Right atrium auricular region (tissue), 2 donors: ENCODE measurements around the gene FBXO8. TPM values are rescaled to one million over a fixed set of nuclear protein-coding genes. Genes with fewer than 3 reads are reported as not detected.
"Not testable (repeated sequence)": the region's sequence is repeated elsewhere in the genome, so short reads cannot be mapped to it uniquely, and the experiment has no call there.

Experiments
- DNase-seq: peaks from one replicate; pipeline ENCODE4 v3.0.0-alpha.2; 2019; ENCODE audit warnings: low spot score
- H3K27ac ChIP-seq, 2 donors: fragments of 200-600 bp; sonication (generic); 1 replicate in 1 of 2; 2 replicates in 1 of 2; pipeline ENCODE4 v1.5.1; 2016 to 2019
- H3K27me3 ChIP-seq, 2 donors: fragments of 200-600 bp; sonication (generic); one replicate each; pipeline versions ENCODE4 v1.5.1 to v1.6.0; 2017 to 2019
- H3K36me3 ChIP-seq: fragments of 200-600 bp; sonication (generic); one replicate; pipeline ENCODE4 v1.5.1; 2016
- H3K4me1 ChIP-seq, 2 donors: fragments of 200-600 bp; sonication (generic); one replicate each; pipeline versions ENCODE4 v1.5.1 to v1.6.0; 2017 to 2019
- H3K4me3 ChIP-seq, 2 donors: fragments of 200-600 bp; sonication (generic); 1 replicate in 1 of 2; 2 replicates in 1 of 2; pipeline ENCODE4 v1.5.1; 2017 to 2019; ENCODE audit warnings: mild to moderate bottlenecking in 1 of 2, moderate library complexity in 1 of 2
- H3K9me3 ChIP-seq, 2 donors: fragments of 200-600 bp; sonication (generic); one replicate each; pipeline ENCODE4 v1.5.1; 2019
- total RNA-seq, 2 donors: library from RNA; depleted of rRNA; stranded (reverse); fragments of >200 nt; gene quantifications; one replicate each; pipeline ENCODE4 v1.1.0, GENCODE V29; 2016
- TF ChIP-seq, protein P1 (sequence below), 2 donors: fragments of 200-600 bp; sonication (generic); IDR thresholded peaks; one replicate each; pipeline ENCODE4 v1.5.1; 2019; ENCODE audit warnings: antibody characterized with exemption in 2 of 2

FBXO8 gene
- total RNA-seq, 2 donors from 2014 or later, result 26.3 to 28.0 TPM

DNA sequence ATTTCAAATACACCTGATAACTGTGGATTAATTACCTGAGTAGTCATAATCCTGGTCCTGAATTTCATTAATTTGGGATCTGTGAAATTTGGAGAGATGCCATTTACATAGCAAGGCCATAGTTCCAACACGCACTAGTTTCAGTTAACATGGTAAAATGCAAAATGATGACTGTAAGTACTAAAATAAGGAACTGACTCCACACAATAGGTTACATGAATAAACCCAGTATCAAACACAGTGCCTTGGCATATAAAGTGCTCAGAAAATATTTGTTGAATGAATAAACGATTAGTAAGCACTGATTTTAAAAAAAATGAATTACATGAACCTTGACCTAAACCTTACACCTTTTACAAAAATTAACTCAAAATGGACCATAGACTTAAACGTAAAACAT, 9.0 kb downstream of the FBXO8 start:
- Histone ChIP-seq H3K4me3 (no peak overlapping the region), H3K27me3 (no peaks in the 10 kb centered on the region), H3K9me3 (peaks cover 0 to 4% of the 10 kb centered on the region in 2 donors), H3K27ac (no peak overlapping the region), H3K36me3 (no peaks in the 10 kb centered on the region), H3K4me1 (no peaks in the 10 kb centered on the region)
- DNase-seq, result no peak
- TF ChIP-seq, protein P1, sequence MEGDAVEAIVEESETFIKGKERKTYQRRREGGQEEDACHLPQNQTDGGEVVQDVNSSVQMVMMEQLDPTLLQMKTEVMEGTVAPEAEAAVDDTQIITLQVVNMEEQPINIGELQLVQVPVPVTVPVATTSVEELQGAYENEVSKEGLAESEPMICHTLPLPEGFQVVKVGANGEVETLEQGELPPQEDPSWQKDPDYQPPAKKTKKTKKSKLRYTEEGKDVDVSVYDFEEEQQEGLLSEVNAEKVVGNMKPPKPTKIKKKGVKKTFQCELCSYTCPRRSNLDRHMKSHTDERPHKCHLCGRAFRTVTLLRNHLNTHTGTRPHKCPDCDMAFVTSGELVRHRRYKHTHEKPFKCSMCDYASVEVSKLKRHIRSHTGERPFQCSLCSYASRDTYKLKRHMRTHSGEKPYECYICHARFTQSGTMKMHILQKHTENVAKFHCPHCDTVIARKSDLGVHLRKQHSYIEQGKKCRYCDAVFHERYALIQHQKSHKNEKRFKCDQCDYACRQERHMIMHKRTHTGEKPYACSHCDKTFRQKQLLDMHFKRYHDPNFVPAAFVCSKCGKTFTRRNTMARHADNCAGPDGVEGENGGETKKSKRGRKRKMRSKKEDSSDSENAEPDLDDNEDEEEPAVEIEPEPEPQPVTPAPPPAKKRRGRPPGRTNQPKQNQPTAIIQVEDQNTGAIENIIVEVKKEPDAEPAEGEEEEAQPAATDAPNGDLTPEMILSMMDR (IDR thresholded peaks at IDR 0.05), result no peak

DNA sequence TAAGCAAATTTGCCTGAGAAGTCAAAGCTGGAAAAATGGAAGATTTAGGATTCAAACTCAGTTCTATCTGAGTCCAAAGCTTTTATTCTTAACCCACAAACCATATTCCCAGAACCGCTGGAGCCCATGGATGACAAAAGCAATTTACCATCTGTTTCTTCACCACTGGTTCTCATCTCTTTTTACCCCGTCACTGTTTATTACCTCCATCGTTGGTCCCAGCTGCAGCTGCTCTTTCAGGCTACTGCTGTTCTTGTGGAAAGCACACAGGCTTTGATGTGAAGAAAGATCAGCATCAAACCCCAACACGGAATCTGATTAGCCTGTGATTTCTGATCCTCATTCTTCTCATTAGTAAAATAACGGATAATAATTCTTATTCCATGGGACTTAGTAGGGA, 9.5 kb downstream of the FBXO8 start:
- Histone ChIP-seq H3K27ac (no peak overlapping the region), H3K9me3 (no peaks in the 10 kb centered on the region), H3K4me3 (no peak overlapping the region), H3K27me3 (no peaks in the 10 kb centered on the region), H3K4me1 (no peaks in the 10 kb centered on the region), H3K36me3 (no peaks in the 10 kb centered on the region)
- TF ChIP-seq, protein P1 (IDR thresholded peaks at IDR 0.05), result no peak
- no peak for DNase-seq

DNA sequence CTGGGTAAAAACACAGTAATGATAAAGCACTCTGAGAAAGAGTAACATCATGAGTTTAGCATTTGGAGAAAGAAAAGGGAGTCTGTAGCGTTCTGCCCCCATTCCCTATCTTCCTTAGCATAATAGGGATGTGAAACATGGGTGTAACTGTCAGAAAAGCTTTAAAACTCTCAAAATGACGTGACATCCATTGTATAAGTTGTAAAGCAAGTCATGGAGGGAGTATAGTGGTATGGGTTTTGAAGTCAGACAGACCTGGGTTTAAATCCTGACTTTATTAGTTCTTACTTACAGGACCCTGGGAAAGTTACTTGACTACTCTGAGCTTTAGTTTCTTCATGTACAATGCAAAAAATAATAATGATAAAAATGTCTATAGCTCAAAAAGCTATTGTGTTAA, 17.1 kb downstream of the FBXO8 start:
- Histone ChIP-seq H3K27ac (no peak overlapping the region), H3K9me3 (no peaks in the 10 kb centered on the region)
- TF ChIP-seq, protein P1 (IDR thresholded peaks at IDR 0.05), result no peak

DNA sequence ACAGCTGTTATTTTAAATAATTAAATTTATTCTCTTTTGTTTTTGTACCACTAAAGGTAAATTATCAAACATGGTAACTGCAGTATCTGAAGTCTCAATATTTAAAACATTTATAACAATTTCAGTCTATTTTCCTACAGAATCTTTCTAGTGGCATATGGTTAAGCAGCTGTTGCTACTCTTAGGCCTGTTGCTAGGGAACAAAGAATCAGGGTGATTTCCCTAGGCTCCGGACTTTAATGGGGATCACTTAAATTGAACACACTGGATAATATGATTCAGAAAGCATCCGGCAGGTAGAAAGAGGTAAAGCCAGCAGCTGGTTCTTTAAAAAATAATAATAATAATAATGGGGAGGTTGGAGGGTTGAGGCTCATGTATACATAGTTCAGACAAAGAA, 17.6 kb downstream of the FBXO8 start:
- H3K4me3 ChIP-seq, result no peak overlapping the region
- TF ChIP-seq, protein P1 (IDR thresholded peaks at IDR 0.05), result no peak
- DNase-seq, result no peak
- H3K4me1 ChIP-seq, result no peaks in the 10 kb centered on the region
- no peaks in the 10 kb centered on the region for H3K36me3 ChIP-seq
- H3K9me3 ChIP-seq, result no peaks in the 10 kb centered on the region
- H3K27ac ChIP-seq, result no peak overlapping the region
- no peaks in the 10 kb centered on the region for H3K27me3 ChIP-seq

More for the DNA sequence above, 17.1 kb downstream of the FBXO8 start:
- Histone ChIP-seq H3K4me1 (no peaks in the 10 kb centered on the region), H3K4me3 (no peak overlapping the region), H3K36me3 (no peaks in the 10 kb centered on the region), H3K27me3 (no peaks in the 10 kb centered on the region)
- DNase-seq, result no peak

DNA sequence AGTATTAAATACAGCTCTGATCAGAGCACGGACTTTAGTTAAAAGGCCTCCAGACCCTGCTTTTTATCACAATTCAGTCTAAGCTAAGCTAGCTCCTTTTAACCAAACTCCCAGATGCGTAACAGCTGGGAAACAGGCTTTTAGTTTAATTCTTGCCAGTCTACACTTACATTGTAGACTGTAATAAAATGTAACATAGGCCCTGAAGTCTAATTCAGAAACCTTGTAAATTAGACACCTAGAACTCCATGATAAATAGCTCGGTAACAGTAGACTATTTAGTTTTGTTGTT, 20.1 kb downstream of the FBXO8 start:
- H3K4me1 ChIP-seq, result peaks cover 0 to 4% of the 10 kb centered on the region in 2 donors
- H3K36me3 ChIP-seq, result no peaks in the 10 kb centered on the region
- DNase-seq, result no peak
- H3K27me3 ChIP-seq, result no peaks in the 10 kb centered on the region
- no peaks in the 10 kb centered on the region for H3K9me3 ChIP-seq
- H3K27ac ChIP-seq, result no peak overlapping the region
- TF ChIP-seq, protein P1 (IDR thresholded peaks at IDR 0.05), result no peak
- no peak overlapping the region for H3K4me3 ChIP-seq

DNA sequence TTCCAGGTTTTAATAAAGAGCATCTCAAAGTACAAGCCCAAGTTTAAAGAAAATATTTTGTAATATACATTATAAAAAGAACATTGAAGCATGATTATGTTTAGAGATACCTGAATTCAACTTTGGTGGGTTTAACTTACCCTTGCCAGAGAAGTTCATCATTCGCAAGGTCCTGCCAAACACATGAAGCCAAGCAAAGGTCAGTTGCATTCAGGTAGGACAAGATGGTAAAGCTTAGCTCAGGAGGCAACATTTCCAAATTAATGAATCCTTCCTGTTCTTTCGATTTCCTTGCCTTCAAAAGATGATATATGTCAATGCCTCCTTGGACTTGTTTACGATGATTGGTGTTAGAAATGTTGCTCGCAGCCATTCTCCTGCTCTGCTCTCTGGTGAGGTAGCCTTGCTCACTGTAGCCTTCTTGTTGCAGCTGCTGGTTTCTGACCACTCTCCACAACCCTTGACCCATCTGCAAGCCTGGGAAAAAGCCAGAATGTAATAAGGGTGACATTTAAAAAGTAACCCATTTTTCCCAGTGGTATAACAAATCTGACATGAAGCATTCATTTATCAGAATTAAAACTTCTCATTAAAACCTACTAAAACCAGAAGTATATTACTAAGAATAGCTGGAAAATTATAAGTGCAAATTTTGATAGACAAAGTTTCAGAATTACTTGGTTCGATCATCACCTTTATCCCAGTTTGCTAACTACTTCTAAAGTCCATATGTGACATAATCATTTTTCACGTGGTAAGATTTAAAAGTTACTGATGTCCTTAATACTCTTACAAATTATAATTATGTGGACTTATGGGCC, 20.6 kb downstream of the FBXO8 start:
- no peak for DNase-seq
- TF ChIP-seq, protein P1 (IDR thresholded peaks at IDR 0.05), result no peak
- no peaks in the 10 kb centered on the region for H3K36me3 ChIP-seq
- no peaks in the 10 kb centered on the region for H3K27me3 ChIP-seq
- H3K27ac ChIP-seq, result no peak overlapping the region
- H3K4me1 ChIP-seq, result peaks cover 0 to 4% of the 10 kb centered on the region in 2 donors
- no peaks in the 10 kb centered on the region for H3K9me3 ChIP-seq
- H3K4me3 ChIP-seq, result no peak overlapping the region

DNA sequence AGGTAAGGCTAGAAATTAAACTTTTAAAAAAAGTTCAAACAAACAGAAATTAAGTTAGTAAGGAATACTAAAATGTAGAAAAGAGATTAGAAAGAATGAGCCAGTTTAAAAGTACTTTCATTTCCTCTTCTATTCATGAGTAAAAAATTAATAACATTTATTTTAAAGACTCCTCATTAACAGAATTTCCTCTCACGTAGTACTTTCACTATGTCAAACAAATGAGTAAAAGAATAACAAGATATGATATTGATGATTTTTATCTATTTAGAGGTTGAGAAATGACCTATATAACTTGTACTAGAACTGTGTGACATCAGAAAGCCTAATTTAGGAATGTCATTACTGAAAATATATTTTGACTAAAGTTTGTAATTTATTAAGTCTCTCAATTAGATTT, 22.0 kb downstream of the FBXO8 start:
- not testable (repeated sequence) for H3K9me3 ChIP-seq, H3K27ac ChIP-seq, H3K36me3 ChIP-seq, DNase-seq, H3K27me3 ChIP-seq, H3K4me3 ChIP-seq
- H3K4me1 ChIP-seq, result peaks cover 0 to 13% of the 10 kb centered on the region in 2 donors
